HAP-1 (cell line): ENCODE results near the gene MET.
"Not testable (repeated sequence)": the region's sequence is repeated elsewhere in the genome, so short reads cannot be mapped to it uniquely, and the experiment has no call there.

Experiments used
- DNase-seq, 2 experiments: peaks; one replicate each; pipeline ENCODE4 v3.0.0-alpha.2; 2016 to 2020; ENCODE audit warnings: low spot score in 2 of 2
- H3K27me3 ChIP-seq: fragments of 250-450 bp; sonication (Bioruptor Pico); 2 replicates; pipeline ENCODE4 v1.5.1; 2020; ENCODE audit warnings: low read depth, mild to moderate bottlenecking, moderate library complexity
- H3K36me3 ChIP-seq: fragments of 250-450 bp; sonication (Bioruptor Pico); replicated peaks from 2 replicates; pipeline ENCODE4 v1.5.1; 2020; ENCODE audit warnings: mild to moderate bottlenecking
- H3K4me1 ChIP-seq: fragments of 250-450 bp; sonication (Bioruptor Pico); 2 replicates; pipeline ENCODE4 v1.5.1; 2020; ENCODE audit warnings: mild to moderate bottlenecking
- H3K4me3 ChIP-seq: fragments of 250-450 bp; sonication (Bioruptor Pico); 2 replicates; pipeline ENCODE4 v1.5.1; 2020; ENCODE audit warnings: mild to moderate bottlenecking, moderate library complexity
- H3K9me3 ChIP-seq: fragments of 250-450 bp; sonication (Bioruptor Pico); 2 replicates; pipeline ENCODE4 v1.5.1; 2020; ENCODE audit warnings: mild to moderate bottlenecking, moderate library complexity
- in situ Hi-C: fragments of 300-500 bp; cut with MboI; formaldehyde crosslinking; loops from 3 replicates; pipeline ENCODE4 v1.14.3; 2020; ENCODE audit warnings: low sequenced_read_pairs, inconsistent platforms, mixed read lengths

Gene MET

DNA sequence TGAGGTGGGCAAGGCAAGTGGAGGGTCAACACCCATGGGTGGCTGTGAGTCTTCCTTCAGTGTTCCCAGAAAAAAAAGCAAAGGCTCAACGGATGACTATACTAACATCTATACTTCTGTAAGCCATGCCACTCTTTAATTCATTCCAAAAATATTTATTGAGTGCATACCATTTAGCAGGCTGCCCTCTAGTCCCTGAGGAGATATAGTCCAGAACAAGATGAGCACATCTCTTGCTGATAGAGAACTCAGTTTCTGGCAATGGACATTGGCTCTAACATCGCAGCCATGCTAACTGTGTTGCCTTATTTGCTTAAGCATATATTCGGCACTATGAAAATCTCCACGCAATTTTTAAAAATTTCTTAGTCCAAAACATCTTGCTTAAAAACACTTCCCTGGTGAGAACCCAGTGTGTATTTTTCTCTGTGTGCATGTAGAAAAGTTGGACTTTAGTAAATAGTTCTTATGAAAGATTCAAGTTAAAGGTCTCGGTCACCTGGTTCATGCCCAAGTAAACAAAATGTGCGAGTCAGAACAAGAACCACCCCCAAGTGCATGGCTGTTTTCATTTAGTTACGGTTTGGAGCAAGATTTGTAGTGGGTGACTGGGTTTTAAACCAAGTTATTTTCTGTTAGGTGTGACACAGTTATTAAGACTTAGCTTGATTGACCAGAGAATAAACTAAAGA lies 69.8 kb downstream of the MET start:
- no peak for DNase-seq
- Histone ChIP-seq H3K4me3 (no peak overlapping the region), H3K9me3 (no peaks in the 10 kb centered on the region), H3K4me1 (peaks cover 25% of the 10 kb centered on the region), H3K36me3 (0 out of 2 replicates have a peak, but pooled peaks cover 3% of the 10 kb centered on the region), H3K27me3 (no peaks in the 10 kb centered on the region)
- in situ Hi-C loops = no loop called here

DNA sequence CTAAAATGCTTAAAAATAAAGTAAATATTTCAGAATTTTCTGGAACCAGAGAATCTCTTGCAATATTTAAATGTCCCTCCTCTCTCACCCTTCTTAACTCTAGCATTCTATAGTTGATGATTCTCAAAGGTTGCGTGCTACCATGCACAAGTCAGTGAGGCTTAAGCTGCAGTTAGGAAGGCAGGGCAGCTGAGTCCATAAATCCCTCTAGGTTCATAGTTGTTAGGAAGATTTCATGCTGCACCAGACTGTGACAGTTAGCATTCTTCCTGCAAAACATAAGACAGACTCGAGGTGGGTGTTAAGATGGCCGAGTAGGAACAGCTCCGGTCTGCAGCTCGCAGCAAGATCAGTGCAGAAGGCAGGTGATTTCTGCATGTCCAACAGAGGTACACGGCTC lies 70.6 kb downstream of the MET start:
- H3K9me3 ChIP-seq = no peaks in the 10 kb centered on the region
- H3K4me3 ChIP-seq = no peak overlapping the region
- 0 out of 2 replicates have a peak, but pooled peaks cover 3% of the 10 kb centered on the region for H3K36me3 ChIP-seq
- DNase-seq = no peak
- no peaks in the 10 kb centered on the region for H3K27me3 ChIP-seq
- peaks cover 16% of the 10 kb centered on the region for H3K4me1 ChIP-seq
- in situ Hi-C loops = no loop called here

DNA sequence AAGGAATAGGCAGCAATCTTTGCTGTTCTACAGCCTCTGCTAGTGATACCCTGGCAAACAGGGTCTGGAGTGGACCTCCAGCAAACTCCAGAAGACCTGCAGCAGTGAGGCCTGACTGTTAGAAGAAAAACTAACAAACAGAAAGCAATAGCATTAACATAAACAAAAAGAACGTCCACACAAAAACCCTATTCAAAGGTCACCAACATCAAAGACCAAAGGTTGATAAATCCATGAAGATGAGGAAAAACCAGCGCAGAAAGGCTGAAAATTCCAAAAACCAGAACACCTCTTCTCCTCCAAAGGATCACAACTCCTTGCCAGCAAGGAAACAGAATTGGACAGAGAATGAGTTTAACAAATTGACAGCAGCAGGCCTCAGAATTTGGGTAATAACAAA lies 71.8 kb downstream of the MET start:
- DNase-seq, H3K27me3 ChIP-seq, in situ Hi-C loops, H3K4me3 ChIP-seq, H3K4me1 ChIP-seq, H3K36me3 ChIP-seq, H3K9me3 ChIP-seq: not testable (repeated sequence)

DNA sequence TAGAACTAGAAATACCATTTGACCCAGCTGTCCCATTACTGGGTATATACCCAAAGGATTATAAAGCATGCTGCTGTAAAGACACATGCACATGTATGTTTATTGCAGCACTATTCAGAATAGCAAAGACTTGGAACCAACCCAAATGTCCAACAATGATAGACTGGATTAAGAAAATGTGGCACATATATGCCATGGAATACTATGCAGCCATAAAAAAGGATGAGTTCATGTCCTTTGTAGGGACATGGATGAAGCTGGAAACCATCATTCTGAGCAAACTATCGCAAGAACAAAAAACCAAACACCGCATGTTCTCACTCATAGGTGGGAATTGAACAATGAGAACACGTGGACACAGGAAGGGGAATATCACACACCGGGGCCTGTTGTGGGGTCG lies 74.4 kb downstream of the MET start:
- H3K9me3 ChIP-seq, H3K4me1 ChIP-seq, DNase-seq, H3K4me3 ChIP-seq, H3K27me3 ChIP-seq, H3K36me3 ChIP-seq, in situ Hi-C loops: not testable (repeated sequence)

DNA sequence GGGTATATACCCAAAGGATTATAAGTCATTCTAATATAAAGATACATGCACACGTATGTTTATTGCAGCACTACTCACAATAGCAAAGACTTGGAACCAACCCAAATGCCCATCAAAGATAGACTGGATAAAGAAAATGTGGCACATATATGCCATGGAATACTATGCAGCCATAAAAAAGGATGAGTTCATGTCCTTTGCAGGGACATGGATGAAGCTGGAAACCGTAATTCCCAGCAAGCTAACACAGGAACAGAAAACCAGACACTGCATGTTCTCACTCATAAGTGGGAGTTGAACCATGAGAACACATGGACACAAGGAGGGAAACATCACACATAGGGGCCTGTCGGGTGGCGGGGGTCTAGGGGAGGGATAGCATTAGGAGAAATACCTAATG lies 79.1 kb downstream of the MET start:
- H3K4me1 ChIP-seq, H3K27me3 ChIP-seq, H3K36me3 ChIP-seq, H3K4me3 ChIP-seq, H3K9me3 ChIP-seq, DNase-seq, in situ Hi-C loops: not testable (repeated sequence)

DNA sequence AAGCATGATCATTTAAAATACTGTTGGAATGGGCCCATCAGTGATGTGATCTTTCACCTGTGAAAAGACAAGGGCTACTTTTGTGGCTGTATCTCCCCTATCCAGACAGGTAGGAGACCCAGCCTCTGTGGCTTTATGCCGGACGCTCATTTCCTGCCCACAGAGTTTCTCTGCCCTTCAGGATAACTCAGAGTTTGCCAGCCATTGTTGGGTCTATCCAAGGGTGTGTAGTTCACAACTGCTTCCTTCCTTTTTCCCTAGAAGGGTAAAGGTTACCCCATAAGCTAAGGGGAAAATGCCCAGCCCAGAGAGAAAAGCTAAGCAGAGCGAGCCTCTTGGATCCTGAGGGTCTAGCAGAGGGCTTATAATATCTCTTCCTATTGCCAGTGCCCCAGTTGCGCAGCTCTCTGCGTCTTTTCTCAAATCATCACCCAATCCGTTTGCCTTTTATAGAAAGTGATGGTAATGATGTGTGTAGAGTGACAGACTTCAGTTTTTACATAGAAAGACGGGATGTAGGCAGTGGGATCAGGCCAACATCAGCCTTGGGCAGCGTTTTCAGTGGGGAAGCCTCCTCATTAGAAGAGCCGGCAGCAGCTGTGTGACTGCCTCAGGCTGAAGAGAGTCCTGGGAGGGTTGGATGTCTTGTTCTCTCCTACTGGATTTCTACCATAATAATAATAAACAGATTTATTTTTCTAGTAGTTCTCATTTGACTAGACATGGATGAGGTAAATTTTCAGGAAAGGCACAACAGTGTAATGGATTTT lies 80.5 kb downstream of the MET start:
- H3K4me3 ChIP-seq = no peak overlapping the region
- H3K27me3 ChIP-seq = no peaks in the 10 kb centered on the region
- DNase-seq = no peak
- in situ Hi-C loops = no loop called here
- no peaks in the 10 kb centered on the region for H3K4me1 ChIP-seq
- peaks cover 4% of the 10 kb centered on the region; the same call in 1 of the 2 replicates for H3K9me3 ChIP-seq
- no peaks in the 10 kb centered on the region; the same call in 1 of the 2 replicates for H3K36me3 ChIP-seq

DNA sequence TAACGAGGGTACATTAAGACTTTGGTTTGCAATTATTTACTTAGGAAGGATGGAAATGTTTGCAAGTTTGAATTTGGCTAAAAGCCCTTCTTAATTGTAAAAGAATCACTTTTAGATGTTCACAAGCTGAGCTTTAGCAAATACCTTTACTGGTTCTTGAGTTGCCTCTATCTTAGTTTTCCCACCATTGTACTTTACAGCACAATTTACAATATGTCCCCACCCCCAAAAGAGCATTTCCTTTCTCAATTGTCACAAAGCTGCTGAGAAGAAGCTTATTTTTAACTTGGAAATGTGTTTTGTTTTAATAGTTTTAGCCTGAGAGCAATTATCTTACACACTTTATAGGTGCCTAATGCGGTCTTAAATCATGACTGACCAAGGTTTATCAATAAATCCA lies 81.1 kb downstream of the MET start:
- peaks cover 4% of the 10 kb centered on the region; the same call in 1 of the 2 replicates for H3K9me3 ChIP-seq
- H3K27me3 ChIP-seq = no peaks in the 10 kb centered on the region
- H3K4me1 ChIP-seq = no peaks in the 10 kb centered on the region
- H3K36me3 ChIP-seq = no peaks in the 10 kb centered on the region; the same call in 1 of the 2 replicates
- H3K4me3 ChIP-seq = no peak overlapping the region
- in situ Hi-C loops = no loop called here
- no peak for DNase-seq

DNA sequence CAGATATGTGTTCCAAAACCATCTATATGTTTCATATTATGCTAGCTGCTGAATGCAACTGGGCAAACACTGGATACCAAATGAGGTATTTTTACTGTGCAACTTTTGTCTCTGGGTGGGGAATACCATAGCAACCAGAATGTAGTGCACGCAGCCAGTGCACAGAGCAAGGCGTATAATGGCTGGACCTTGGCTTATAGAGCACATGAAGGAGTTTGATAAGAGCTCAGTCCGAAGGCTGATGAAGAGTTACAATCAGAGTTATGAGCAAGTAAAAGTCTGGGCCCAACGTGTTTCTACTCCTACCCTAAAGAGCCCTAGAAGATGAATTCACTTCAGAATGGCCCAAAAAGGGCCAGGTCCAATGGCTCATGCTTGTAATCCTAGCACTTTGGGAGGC lies 82.2 kb downstream of the MET start:
- H3K27me3 ChIP-seq = no peaks in the 10 kb centered on the region
- in situ Hi-C loops = no loop called here
- no peaks in the 10 kb centered on the region for H3K4me1 ChIP-seq
- no peak overlapping the region for H3K4me3 ChIP-seq
- peaks cover 2% of the 10 kb centered on the region; the same call in 1 of the 2 replicates for H3K36me3 ChIP-seq
- no peaks in the 10 kb centered on the region; the same call in 1 of the 2 replicates for H3K9me3 ChIP-seq
- DNase-seq = no peak

DNA sequence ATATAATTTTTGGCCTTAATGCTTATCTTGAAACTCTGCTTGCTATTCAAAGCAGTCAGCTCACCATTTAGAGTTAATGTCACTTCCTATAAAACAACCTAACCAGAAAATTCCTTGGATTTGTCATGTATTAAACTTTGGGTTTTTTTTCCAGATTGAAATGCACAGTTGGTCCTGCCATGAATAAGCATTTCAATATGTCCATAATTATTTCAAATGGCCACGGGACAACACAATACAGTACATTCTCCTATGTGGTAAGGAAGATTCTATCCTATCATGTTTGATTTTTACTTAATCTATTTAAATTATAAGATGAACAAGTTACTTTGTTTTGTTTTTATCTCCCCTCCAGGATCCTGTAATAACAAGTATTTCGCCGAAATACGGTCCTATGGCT lies 85.3 kb downstream of the MET start:
- peaks cover 4% of the 10 kb centered on the region; the same call in 1 of the 2 replicates for H3K36me3 ChIP-seq
- DNase-seq = no peak
- H3K27me3 ChIP-seq = no peaks in the 10 kb centered on the region
- in situ Hi-C loops = no loop called here
- H3K4me3 ChIP-seq = no peak overlapping the region
- H3K9me3 ChIP-seq = no peaks in the 10 kb centered on the region
- peaks cover 2% of the 10 kb centered on the region for H3K4me1 ChIP-seq

DNA sequence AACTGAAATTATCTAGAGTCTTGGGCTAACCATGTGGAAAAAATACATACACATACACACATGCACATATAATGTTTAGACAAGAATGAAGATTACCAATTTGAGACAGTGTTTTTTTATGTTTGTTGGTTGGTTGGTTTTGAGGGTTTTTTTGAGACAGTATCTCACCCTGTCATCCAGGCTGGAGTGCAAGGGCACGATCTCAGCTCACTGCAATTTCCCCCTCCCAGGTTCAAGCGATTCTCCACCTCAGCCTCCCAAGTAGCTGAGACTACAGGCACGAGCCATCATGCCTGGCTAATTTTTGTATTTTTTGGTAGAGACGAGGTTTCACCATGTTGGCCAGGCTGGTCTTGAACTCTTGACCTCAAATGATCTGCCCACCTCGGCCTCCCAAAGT lies 87.6 kb downstream of the MET start:
- H3K36me3 ChIP-seq, DNase-seq, in situ Hi-C loops, H3K4me3 ChIP-seq, H3K27me3 ChIP-seq, H3K9me3 ChIP-seq: not testable (repeated sequence)
- peaks cover 20% of the 10 kb centered on the region for H3K4me1 ChIP-seq

DNA sequence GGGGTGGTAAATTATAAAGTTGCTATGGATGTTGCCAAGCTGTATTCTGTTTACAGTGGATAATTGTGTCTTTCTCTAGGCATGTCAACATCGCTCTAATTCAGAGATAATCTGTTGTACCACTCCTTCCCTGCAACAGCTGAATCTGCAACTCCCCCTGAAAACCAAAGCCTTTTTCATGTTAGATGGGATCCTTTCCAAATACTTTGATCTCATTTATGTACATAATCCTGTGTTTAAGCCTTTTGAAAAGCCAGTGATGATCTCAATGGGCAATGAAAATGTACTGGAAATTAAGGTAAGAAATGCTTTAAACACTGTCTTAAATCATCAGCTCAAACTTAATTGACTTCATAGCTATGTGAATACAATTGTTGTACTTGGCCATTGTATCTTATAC lies 91.0 kb downstream of the MET start:
- peak; percentile 39 to 88 for DNase-seq
- in situ Hi-C loops = no loop called here
- no peaks in the 10 kb centered on the region for H3K9me3 ChIP-seq
- H3K4me3 ChIP-seq = no peak overlapping the region
- peaks cover 20% of the 10 kb centered on the region for H3K4me1 ChIP-seq
- no peaks in the 10 kb centered on the region for H3K27me3 ChIP-seq
- peaks cover 4% of the 10 kb centered on the region; the same call in 1 of the 2 replicates for H3K36me3 ChIP-seq

DNA sequence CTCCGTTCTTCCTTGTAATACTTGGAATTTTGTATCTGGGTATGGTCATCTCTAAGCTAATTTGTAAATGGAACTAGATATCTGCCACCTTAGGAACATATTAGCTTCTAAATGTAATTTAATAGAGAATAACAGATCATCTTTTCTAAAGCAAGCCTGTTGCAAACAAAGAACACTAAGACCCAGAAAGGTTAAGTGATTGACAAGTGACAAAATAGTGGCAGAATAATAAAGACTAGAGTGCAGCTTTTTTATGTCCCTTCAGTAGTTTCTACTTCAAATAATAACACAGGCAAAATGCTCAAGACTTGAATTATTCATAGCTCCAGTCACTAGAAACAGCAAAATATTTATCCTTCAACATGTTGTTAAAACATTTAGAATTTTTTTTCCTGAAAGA lies 91.7 kb downstream of the MET start:
- in situ Hi-C loops = no loop called here
- Histone ChIP-seq H3K9me3 (no peaks in the 10 kb centered on the region), H3K4me3 (no peak overlapping the region), H3K36me3 (0 out of 2 replicates have a peak, but pooled peaks cover 4% of the 10 kb centered on the region), H3K4me1 (peaks cover 20% of the 10 kb centered on the region), H3K27me3 (no peaks in the 10 kb centered on the region)
- DNase-seq = peak in 1 of 2 experiments; percentile 59

DNA sequence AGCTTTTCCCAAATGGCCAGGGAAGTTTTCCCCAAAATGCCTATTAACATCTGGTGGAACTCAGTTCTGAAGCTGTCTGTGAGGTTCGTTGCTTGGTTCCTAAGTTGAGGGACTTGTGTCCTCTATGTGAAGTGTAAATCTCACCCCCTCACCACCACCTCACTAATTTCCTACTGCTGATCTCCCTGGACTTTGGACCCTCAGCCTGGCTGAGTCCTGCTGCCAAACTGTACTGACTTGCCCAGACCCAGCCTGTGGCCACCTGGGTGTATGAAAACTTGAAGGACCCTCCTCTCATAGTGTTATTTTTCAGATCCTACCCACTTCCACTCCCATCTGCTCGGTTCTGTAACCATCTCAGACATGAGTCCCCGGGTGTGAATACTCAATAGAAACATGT lies 94.9 kb downstream of the MET start:
- H3K4me3 ChIP-seq = no peak overlapping the region
- DNase-seq = no peak
- H3K27me3 ChIP-seq = no peaks in the 10 kb centered on the region
- H3K9me3 ChIP-seq = no peaks in the 10 kb centered on the region
- H3K4me1 ChIP-seq = peaks cover 22% of the 10 kb centered on the region
- 0 out of 2 replicates have a peak, but pooled peaks cover 2% of the 10 kb centered on the region for H3K36me3 ChIP-seq
- in situ Hi-C loops = no loop called here

DNA sequence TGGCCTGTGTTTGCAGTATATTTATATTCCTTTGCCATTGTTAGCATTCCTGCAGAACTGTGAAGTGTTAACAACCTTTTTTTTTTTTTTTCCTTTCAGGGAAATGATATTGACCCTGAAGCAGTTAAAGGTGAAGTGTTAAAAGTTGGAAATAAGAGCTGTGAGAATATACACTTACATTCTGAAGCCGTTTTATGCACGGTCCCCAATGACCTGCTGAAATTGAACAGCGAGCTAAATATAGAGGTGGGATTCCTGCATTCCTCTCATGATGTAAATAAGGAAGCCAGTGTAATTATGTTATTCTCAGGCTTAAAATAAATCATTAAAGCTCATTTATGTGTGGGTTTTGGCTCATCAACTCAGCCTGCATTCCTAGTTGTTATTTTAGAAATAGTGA lies 97.5 kb downstream of the MET start:
- in situ Hi-C loops = no loop called here
- DNase-seq = no peak
- no peaks in the 10 kb centered on the region for H3K27me3 ChIP-seq
- no peak overlapping the region for H3K4me3 ChIP-seq
- H3K36me3 ChIP-seq = peaks cover 7% of the 10 kb centered on the region; the same call in 1 of the 2 replicates
- peaks cover 2% of the 10 kb centered on the region; the same call in 1 of the 2 replicates for H3K4me1 ChIP-seq
- H3K9me3 ChIP-seq = no peaks in the 10 kb centered on the region
